Trophoblast cell (in vitro differentiated cells and primary cell): Measurements from ENCODE around the gene HMGB4.

Experiments used
- DNase-seq, 2 donors: peaks; one replicate each; pipeline ENCODE4 v3.0.0-alpha.2; 2016
- H2AFZ ChIP-seq: 2 replicates; pipeline ENCODE4 v1.6.1; 2013; ENCODE audit warnings: low read length, moderate library complexity, mild to moderate bottlenecking; ENCODE audit not compliant: insufficient read depth, poor library complexity
- H2AK5ac ChIP-seq: 2 replicates; pipeline ENCODE4 v1.6.1; 2013; ENCODE audit warnings: mild to moderate bottlenecking, low read length
- H2BK120ac ChIP-seq: 2 replicates; pipeline ENCODE4 v1.6.1; 2013; ENCODE audit warnings: low read length, mild to moderate bottlenecking, moderate library complexity; ENCODE audit not compliant: insufficient read depth, poor library complexity
- H2BK12ac ChIP-seq: 2 replicates; pipeline ENCODE4 v1.6.1; 2013; ENCODE audit warnings: mild to moderate bottlenecking, low read length, moderate library complexity
- H2BK5ac ChIP-seq: 2 replicates; pipeline ENCODE4 v1.6.1; 2013; ENCODE audit warnings: low read length, low read depth, moderate library complexity, mild to moderate bottlenecking; ENCODE audit not compliant: poor library complexity
- H3K14ac ChIP-seq: 2 replicates; pipeline ENCODE4 v1.6.1; 2013; ENCODE audit warnings: mild to moderate bottlenecking, low read length
- H3K18ac ChIP-seq: 2 replicates; pipeline ENCODE4 v1.6.1; 2013; ENCODE audit warnings: mild to moderate bottlenecking, low read length
- H3K23ac ChIP-seq: 2 replicates; pipeline ENCODE4 v1.6.1; 2013; ENCODE audit warnings: low read length
- H3K27ac ChIP-seq: 2 replicates; pipeline ENCODE4 v1.5.1; 2013; ENCODE audit warnings: low read depth, mild to moderate bottlenecking, inconsistent platforms, low read length, moderate library complexity
- H3K27me3 ChIP-seq: 2 replicates; pipeline ENCODE4 v1.6.1; 2013; ENCODE audit warnings: inconsistent platforms, mild to moderate bottlenecking, low read length, moderate library complexity; ENCODE audit not compliant: insufficient read depth
- H3K36me3 ChIP-seq, 2 experiments: 1 replicate in 1 of 2; 2 replicates in 1 of 2; pipeline ENCODE4 v1.6.1; 2013; ENCODE audit warnings: low read length in 2 of 2, mild to moderate bottlenecking in 2 of 2, moderate library complexity in 1 of 2; ENCODE audit not compliant: insufficient read depth in 2 of 2, control insufficient read depth in 1 of 2
- H3K4ac ChIP-seq: 2 replicates; pipeline ENCODE4 v1.6.1; 2013; ENCODE audit warnings: low read depth, mild to moderate bottlenecking, low read length, moderate library complexity
- H3K4me1 ChIP-seq, 2 experiments: 1 replicate in 1 of 2; 2 replicates in 1 of 2; pipeline ENCODE4 v1.6.1; 2013; ENCODE audit warnings: low read length in 2 of 2, mild to moderate bottlenecking in 2 of 2, moderate library complexity in 1 of 2; ENCODE audit not compliant: insufficient read depth in 2 of 2, control insufficient read depth in 1 of 2
- H3K4me2 ChIP-seq: 2 replicates; pipeline ENCODE4 v1.6.1; 2013; ENCODE audit warnings: inconsistent platforms, mild to moderate bottlenecking, low read length, moderate library complexity
- H3K4me3 ChIP-seq: 2 replicates; pipeline ENCODE4 v1.5.1; 2013; ENCODE audit warnings: mild to moderate bottlenecking, low read depth, low read length, inconsistent platforms
- H3K79me1 ChIP-seq: one replicate; pipeline ENCODE4 v1.6.1; 2013; ENCODE audit warnings: low read length
- H3K79me2 ChIP-seq: 2 replicates; pipeline ENCODE4 v1.6.1; 2013; ENCODE audit warnings: low read length, mild to moderate bottlenecking; ENCODE audit not compliant: control insufficient read depth, insufficient read depth, poor library complexity
- H3K9ac ChIP-seq: 2 replicates; pipeline ENCODE4 v1.6.1; 2013; ENCODE audit warnings: mild to moderate bottlenecking, low read length
- H3K9me3 ChIP-seq: 2 replicates; pipeline ENCODE4 v1.6.1; 2013; ENCODE audit warnings: low read depth, mild to moderate bottlenecking, control low read depth, inconsistent platforms, low read length; ENCODE audit not compliant: insufficient read depth
- H4K12ac ChIP-seq: 2 replicates; pipeline ENCODE4 v1.6.1; 2013; ENCODE audit warnings: low read depth, mild to moderate bottlenecking, low read length, moderate library complexity
- H4K8ac ChIP-seq: 2 replicates; pipeline ENCODE4 v1.6.1; 2013; ENCODE audit warnings: low read depth, mild to moderate bottlenecking, low read length, moderate library complexity
- H4K91ac ChIP-seq: one replicate; pipeline ENCODE4 v1.6.1; 2013; ENCODE audit warnings: low read depth, mild to moderate bottlenecking, low read length, moderate library complexity
- WGBS: extraction: QIAGEN DNeasy Blood & Tissue Kit; methylation state at CpG from one replicate; pipeline ENCODE4 v1.1.7; 2013; ENCODE audit warnings: missing lambda C conversion rate; ENCODE audit not compliant: insufficient read length, insufficient coverage; ENCODE audit errors: extremely low coverage; 5-methylcytosine and 5-hydroxymethylcytosine counted together

HMGB4 gene

DNA sequence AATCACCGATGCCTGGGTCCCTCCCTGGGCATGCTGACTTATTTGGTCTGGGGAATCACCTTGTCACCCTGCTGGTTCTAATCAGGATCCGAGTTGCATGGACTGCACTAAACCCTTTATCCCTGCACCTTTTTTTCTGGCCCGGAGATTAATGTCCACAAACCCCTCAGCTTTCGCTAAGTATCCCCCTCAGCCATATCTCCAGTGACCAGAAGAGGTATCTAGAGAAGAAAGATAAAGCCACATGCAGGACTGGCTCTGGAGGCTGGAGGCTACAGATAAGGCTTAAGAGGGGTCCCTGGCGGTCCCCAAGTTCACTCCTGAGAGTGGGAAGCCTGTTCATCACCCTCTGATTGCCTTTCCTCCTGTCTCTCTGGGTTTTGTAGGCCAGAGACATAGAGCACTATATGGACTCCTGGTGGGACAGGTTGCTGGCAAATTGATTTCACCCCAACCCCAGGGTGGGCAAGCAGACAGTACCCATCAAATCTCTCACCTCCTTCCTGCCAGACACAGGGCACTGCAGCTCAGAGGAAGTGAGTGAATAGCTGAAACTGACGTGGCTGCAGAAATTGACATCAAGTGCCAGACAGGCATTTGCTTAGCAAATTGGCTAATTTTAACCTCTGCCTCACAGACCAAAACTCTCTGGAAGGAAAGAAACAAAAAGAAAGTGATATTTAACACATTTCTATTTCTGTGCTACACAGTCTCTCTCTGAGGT, 38.8 kb downstream of the HMGB4 start:
- no peak overlapping the region for H4K91ac ChIP-seq

DNA sequence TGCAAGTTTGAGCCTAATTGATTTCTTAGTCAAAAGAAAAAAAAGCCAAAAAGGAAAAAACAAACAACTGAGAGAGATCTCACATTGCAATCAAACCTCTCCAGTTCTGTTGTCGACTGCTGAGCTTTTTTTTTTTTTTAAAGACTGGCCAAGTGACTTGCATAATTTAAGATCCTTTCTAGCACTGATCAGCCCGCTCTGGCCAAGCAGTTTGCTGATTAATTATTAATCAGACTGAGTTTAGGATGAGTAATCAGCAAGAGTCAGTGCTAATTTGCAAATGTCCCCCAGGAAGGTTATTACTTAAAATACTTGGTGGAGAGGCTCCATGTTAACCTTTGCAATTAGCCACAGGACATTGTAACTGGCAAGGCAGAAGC, 39.3 kb downstream of the HMGB4 start:
- Histone ChIP-seq H3K4me2 (no peak overlapping the region), H2AFZ (no peak overlapping the region), H3K79me1 (no peaks in the 10 kb centered on the region), H3K23ac (no peak overlapping the region), H3K79me2 (no peaks in the 10 kb centered on the region), H3K27me3 (no peaks in the 10 kb centered on the region), H3K14ac (no peak overlapping the region), H3K4ac (no peak overlapping the region), H3K36me3 (no peaks in the 10 kb centered on the region), H3K4me1 (no peaks in the 10 kb centered on the region), H2BK12ac (no peak overlapping the region), H3K4me3 (no peak overlapping the region), H2BK120ac (no peak overlapping the region), H2AK5ac (no peak overlapping the region), H3K9me3 (no peaks in the 10 kb centered on the region), H4K8ac (no peak overlapping the region), H4K12ac (no peak overlapping the region), H3K18ac (no peak overlapping the region), H4K91ac (no peak overlapping the region), H3K9ac (no peak overlapping the region), H3K27ac (no peak overlapping the region), H2BK5ac (no peak overlapping the region)
- WGBS = no CpG with 5 or more reads among the region's 2 CpGs
- DNase-seq = no peak

More for the DNA sequence above, 38.8 kb downstream of the HMGB4 start:
- H3K4me1 ChIP-seq = no peaks in the 10 kb centered on the region
- H3K79me2 ChIP-seq = no peaks in the 10 kb centered on the region
- WGBS = no CpG with 5 or more reads among the region's 6 CpGs
- H3K27ac ChIP-seq = no peak overlapping the region
- H3K4me3 ChIP-seq = no peak overlapping the region
- no peaks in the 10 kb centered on the region for H3K79me1 ChIP-seq
- no peak overlapping the region for H4K8ac ChIP-seq
- H2AFZ ChIP-seq = no peak overlapping the region
- no peak overlapping the region for H3K9ac ChIP-seq
- no peak overlapping the region for H3K4ac ChIP-seq
- no peaks in the 10 kb centered on the region for H3K9me3 ChIP-seq
- H4K12ac ChIP-seq = no peak overlapping the region
- H3K4me2 ChIP-seq = no peak overlapping the region
- H2BK120ac ChIP-seq = no peak overlapping the region
- no peak overlapping the region for H3K18ac ChIP-seq
- H2BK12ac ChIP-seq = no peak overlapping the region
- no peak overlapping the region for H2AK5ac ChIP-seq
- H3K27me3 ChIP-seq = no peaks in the 10 kb centered on the region
- H3K23ac ChIP-seq = no peak overlapping the region
- H2BK5ac ChIP-seq = no peak overlapping the region
- no peak overlapping the region for H3K14ac ChIP-seq
- DNase-seq = no peak
- no peaks in the 10 kb centered on the region for H3K36me3 ChIP-seq

DNA sequence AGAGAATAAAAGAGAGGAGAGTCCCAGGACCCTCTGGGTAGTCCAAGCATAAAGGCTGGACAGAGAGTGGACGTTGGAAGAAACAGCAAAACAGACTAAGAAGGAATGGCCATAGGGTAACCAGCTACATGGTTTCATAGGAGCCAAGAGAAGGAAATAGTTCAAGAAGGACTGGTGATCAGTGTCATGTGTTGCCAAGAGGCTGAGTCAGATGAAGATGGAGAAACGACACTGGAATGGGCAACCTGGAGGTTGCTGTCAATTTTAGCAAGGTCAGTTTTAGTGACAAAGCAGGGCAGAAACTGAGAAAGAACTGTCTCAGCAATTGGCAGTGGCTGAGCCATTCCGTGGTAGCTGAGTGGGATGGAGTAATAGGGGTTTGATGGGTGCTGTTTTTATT, 41.4 kb downstream of the HMGB4 start:
- no peak for DNase-seq
- H4K8ac ChIP-seq = no peak overlapping the region
- H3K18ac ChIP-seq = no peak overlapping the region
- H2BK5ac ChIP-seq = no peak overlapping the region
- H4K91ac ChIP-seq = no peak overlapping the region
- H2AFZ ChIP-seq = no peak overlapping the region
- H3K23ac ChIP-seq = no peak overlapping the region
- no peak overlapping the region for H2BK12ac ChIP-seq
- no peak overlapping the region for H3K4me3 ChIP-seq
- no peak overlapping the region for H3K4ac ChIP-seq
- WGBS = no CpG with 5 or more reads among the region's 3 CpGs
- no peak overlapping the region for H2AK5ac ChIP-seq
- no peak overlapping the region for H3K14ac ChIP-seq
- H2BK120ac ChIP-seq = no peak overlapping the region
- H3K27ac ChIP-seq = no peak overlapping the region
- no peak overlapping the region for H3K4me2 ChIP-seq
- no peaks in the 10 kb centered on the region for H3K36me3 ChIP-seq
- no peaks in the 10 kb centered on the region for H3K79me2 ChIP-seq
- no peaks in the 10 kb centered on the region for H3K4me1 ChIP-seq
- H3K9ac ChIP-seq = no peak overlapping the region
- H3K9me3 ChIP-seq = no peaks in the 10 kb centered on the region
- no peak overlapping the region for H4K12ac ChIP-seq
- H3K79me1 ChIP-seq = no peaks in the 10 kb centered on the region
- no peaks in the 10 kb centered on the region for H3K27me3 ChIP-seq

DNA sequence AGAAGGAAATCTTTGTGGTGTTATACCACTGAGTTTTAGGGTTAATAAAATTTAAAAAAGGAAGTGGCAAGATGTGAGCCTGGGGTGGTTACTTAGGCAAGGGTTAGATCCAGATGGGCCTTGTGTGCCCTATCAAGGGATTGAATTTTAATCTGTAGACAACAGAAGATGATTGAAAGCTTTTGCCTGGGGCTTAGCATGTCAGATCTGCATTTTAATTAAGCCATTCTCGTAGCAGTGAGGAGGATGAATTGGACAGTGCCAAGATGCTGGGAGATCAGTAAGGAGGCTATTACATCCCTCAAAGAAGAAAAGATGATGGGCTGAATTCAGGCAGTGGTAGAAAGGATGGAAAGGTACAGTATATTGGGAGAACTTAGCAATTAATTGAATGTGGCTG, 42.3 kb downstream of the HMGB4 start:
- no peaks in the 10 kb centered on the region for H3K79me2 ChIP-seq

More for the DNA sequence above, 42.3 kb downstream of the HMGB4 start:
- H3K4me1 ChIP-seq = no peaks in the 10 kb centered on the region
- no peak overlapping the region for H3K9ac ChIP-seq
- no peak overlapping the region for H2BK120ac ChIP-seq
- no peak overlapping the region for H2AK5ac ChIP-seq
- H3K9me3 ChIP-seq = no peaks in the 10 kb centered on the region
- DNase-seq = no peak
- no peak overlapping the region for H3K4me3 ChIP-seq
- H2AFZ ChIP-seq = no peak overlapping the region
- H3K4me2 ChIP-seq = no peak overlapping the region
- no peaks in the 10 kb centered on the region for H3K36me3 ChIP-seq
- H2BK5ac ChIP-seq = no peak overlapping the region
- no peak overlapping the region for H3K23ac ChIP-seq
- no peak overlapping the region for H3K27ac ChIP-seq
- H4K91ac ChIP-seq = no peak overlapping the region
- H3K14ac ChIP-seq = no peak overlapping the region
- no peak overlapping the region for H4K12ac ChIP-seq
- no peak overlapping the region for H4K8ac ChIP-seq
- no peak overlapping the region for H2BK12ac ChIP-seq
- no peaks in the 10 kb centered on the region for H3K27me3 ChIP-seq
- WGBS = no CpG with 5 or more reads among the region's 1 CpG
- H3K4ac ChIP-seq = no peak overlapping the region
- H3K18ac ChIP-seq = no peak overlapping the region
- H3K79me1 ChIP-seq = no peaks in the 10 kb centered on the region
